GM23338 (cell line): Measurements from ENCODE around the gene SPC24. TPM values are rescaled to one million over a fixed set of nuclear protein-coding genes. Genes with fewer than 3 reads are reported as not detected.
A peak's percentile ranks its signal among the peaks of the same experiment; 100 is the strongest.

Experiments
- ATAC-seq: fragments of 200-7000 bp; cut with Tn5 transposase; 3 replicates; pipeline ENCODE4 v1.9.1; 2020
- DNase-seq: peaks from one replicate; pipeline ENCODE4 v3.0.0-alpha.2; 2015; ENCODE audit warnings: low spot score
- H2AFZ ChIP-seq: fragments of 200-600 bp; sonication (generic); 2 replicates; pipeline ENCODE4 v1.8.0; 2016; ENCODE audit warnings: antibody characterized with exemption, mild to moderate bottlenecking, moderate library complexity
- H3F3A ChIP-seq: fragments of 200-600 bp; sonication (generic); replicated peaks from 2 replicates; pipeline ENCODE4 v1.8.0; 2017; ENCODE audit warnings: antibody characterized with exemption, mixed run types, low read depth
- H3K27ac ChIP-seq: fragments of 200-600 bp; sonication (generic); 2 replicates; pipeline ENCODE4 v1.6.1; 2016; ENCODE audit warnings: low read depth
- H3K27me3 ChIP-seq: fragments of 200-600 bp; sonication (generic); 2 replicates; pipeline ENCODE4 v1.8.0; 2016; ENCODE audit warnings: mild to moderate bottlenecking, mixed run types, moderate library complexity; ENCODE audit not compliant: insufficient read depth
- H3K36me3 ChIP-seq: fragments of 200-600 bp; sonication (generic); 2 replicates; pipeline ENCODE4 v1.8.0; 2016; ENCODE audit warnings: mild to moderate bottlenecking; ENCODE audit not compliant: insufficient read depth
- H3K4me1 ChIP-seq: fragments of 200-600 bp; sonication (generic); 2 replicates; pipeline ENCODE4 v1.8.0; 2016; ENCODE audit warnings: mild to moderate bottlenecking, moderate library complexity; ENCODE audit not compliant: insufficient read depth
- H3K4me2 ChIP-seq: fragments of 200-600 bp; sonication (generic); 2 replicates; pipeline ENCODE4 v1.7.1; 2017; ENCODE audit warnings: mixed run types
- H3K4me3 ChIP-seq: fragments of 200-600 bp; sonication (generic); 2 replicates; pipeline ENCODE4 v1.6.1; 2016; ENCODE audit warnings: mixed run types
- H3K79me2 ChIP-seq: fragments of 200-600 bp; sonication (generic); replicated peaks from 2 replicates; pipeline ENCODE4 v1.8.0; 2017; ENCODE audit warnings: mild to moderate bottlenecking; ENCODE audit not compliant: insufficient read depth
- H3K9me2 ChIP-seq: fragments of 200-600 bp; sonication (generic); 2 replicates; pipeline ENCODE4 v1.8.0; 2017; ENCODE audit not compliant: insufficient read depth
- H4K20me1 ChIP-seq: fragments of 200-600 bp; sonication (generic); replicated peaks from 2 replicates; pipeline ENCODE4 v1.8.0; 2017; ENCODE audit warnings: mild to moderate bottlenecking; ENCODE audit not compliant: insufficient read depth
- H3K27ac Mint-ChIP-seq: 2 replicates; pipeline ENCODE4 v1.8.0; 2020; ENCODE audit warnings: inconsistent platforms, mild to moderate bottlenecking, moderate library complexity, mixed read lengths
- H3K27me3 Mint-ChIP-seq: 3 replicates; pipeline ENCODE4 v1.8.0; 2022; ENCODE audit warnings: low read depth, mild to moderate bottlenecking, moderate library complexity, mixed read lengths, inconsistent platforms; ENCODE audit not compliant: insufficient read depth, poor library complexity
- H3K36me3 Mint-ChIP-seq: 3 replicates; pipeline ENCODE4 v1.8.0; 2021; ENCODE audit warnings: low read depth, mild to moderate bottlenecking, inconsistent platforms, moderate library complexity, mixed read lengths
- H3K4me1 Mint-ChIP-seq: 3 replicates; pipeline ENCODE4 v1.8.0; 2020; ENCODE audit warnings: mild to moderate bottlenecking, inconsistent platforms, mixed read lengths
- H3K4me3 Mint-ChIP-seq: 3 replicates; pipeline ENCODE4 v1.8.0; 2021; ENCODE audit warnings: moderate library complexity, mild to moderate bottlenecking, inconsistent platforms, mixed read lengths
- H3K9me3 Mint-ChIP-seq: 3 replicates; pipeline ENCODE4 v1.8.0; 2020; ENCODE audit warnings: moderate library complexity, mild to moderate bottlenecking, inconsistent platforms, mixed read lengths
- CREB1 ChIP-seq: fragments of 250-450 bp; sonication (Bioruptor Pico); IDR thresholded peaks from 2 replicates; pipeline ENCODE4 v1.5.0; 2020; ENCODE audit warnings: low read depth, mild to moderate bottlenecking, moderate library complexity
- CTCF ChIP-seq, 2 experiments: fragments of 200-600 bp in 1 of 2; sonication (generic) in 1 of 2; conservative IDR thresholded peaks; 2 replicates each; pipeline versions ENCODE4 v1.5.1 to v1.6.1; 2016 to 2017; ENCODE audit warnings: antibody characterized with exemption in 2 of 2, low read depth in 2 of 2, mild to moderate bottlenecking in 2 of 2, moderate library complexity in 1 of 2
- ETS1 ChIP-seq: IDR thresholded peaks from 2 replicates; pipeline ENCODE4 v1.6.1; 2016; ENCODE audit warnings: antibody characterized with exemption
- EZH2 ChIP-seq: fragments of 200-600 bp; sonication (generic); IDR thresholded peaks from one replicate; pipeline ENCODE4 v1.8.0; 2017; ENCODE audit warnings: antibody characterized with exemption, mild to moderate bottlenecking, low read depth; ENCODE audit not compliant: unreplicated experiment
- POLR2AphosphoS5 ChIP-seq: IDR thresholded peaks from 2 replicates; pipeline ENCODE4 v1.6.1; 2016; ENCODE audit warnings: antibody characterized with exemption, low read depth
- ZNF114 ChIP-seq: fragments of 250-450 bp; sonication (Bioruptor Pico); IDR thresholded peaks from 2 replicates; pipeline ENCODE4 v1.5.0; 2020; ENCODE audit warnings: mild to moderate bottlenecking, moderate library complexity
- ZNF462 ChIP-seq: fragments of 250-450 bp; sonication (Bioruptor Pico); IDR thresholded peaks from 2 replicates; pipeline ENCODE4 v1.5.0; 2020; ENCODE audit warnings: mild to moderate bottlenecking, moderate library complexity
- long read RNA-seq: library from polyadenylated mRNA; unstranded; transcript quantifications from one replicate; pipeline ENCODE4 v2.0.0, GENCODE V29; 2020; ENCODE audit not compliant: unreplicated experiment
- polyA plus RNA-seq: library from polyadenylated mRNA; unstranded; fragments of >200 nt; fragmentation: Nextera tagmentation; extraction: Ambion mirVana; gene quantifications from 2 replicates; pipeline ENCODE4 v1.2.1, GENCODE V29; 2016
- total RNA-seq: library from RNA; depleted of rRNA; stranded (reverse); fragments of >200 nt; shearing (Covaris generic); gene quantifications from 2 replicates; pipeline ENCODE4 v1.2.3, GENCODE V29; 2014; rRNA removed

The SPC24 gene
- 38.7 and 42.2 TPM in 2 replicates for total RNA-seq
- polyA plus RNA-seq: 40.6 and 41.8 TPM in 2 replicates
- long read RNA-seq, partial matches to known transcripts: 2 of 20 reads
- long read RNA-seq, other reads (novel, unspliced or antisense): 16 of 20 reads

GRCh38 chr19:11155373-11156120, at the start of gene SPC24:
Gene SPC24 (minus strand): TSS chr19:11155782. CDS start chr19:11155776, 6 bp downstream.
- H3K27ac Mint-ChIP-seq: peak within 1 kb of the TSS; percentile 90; the same call in 1 of the 2 replicates
- peak within 1 kb of the TSS; percentile 77 for H3K4me3 Mint-ChIP-seq
- no peaks in the 10 kb centered on the region; the same call in 1 of the 3 replicates for H3K9me3 Mint-ChIP-seq
- H3K27ac ChIP-seq: no peak within 1 kb of the TSS
- no peaks in the 10 kb centered on the region for H3K27me3 ChIP-seq
- peaks cover 8% of the 10 kb centered on the region for H3K4me1 Mint-ChIP-seq
- DNase-seq (peak; percentile 99), ATAC-seq (peak; percentile 98)
- peak within 1 kb of the TSS; percentile 93 for H3K4me2 ChIP-seq
- TF ChIP-seq POLR2AphosphoS5 (peak; percentile 97), ZNF114 (no peak), CTCF (conservative IDR thresholded peaks at IDR 0.05; ENCODE audit: low read depth in 2 of 2) (no peak; a peak in 1 of 4 replicates), EZH2 (no peak), ETS1 (peak; percentile 27; the same call in 1 of the 2 replicates), ZNF462 (no peak), CREB1 (CRISPR knock-in tag) (peak; percentile 77)
- peak within 1 kb of the TSS; percentile 56; the same call in 1 of the 2 replicates for H2AFZ ChIP-seq
- H3K27me3 Mint-ChIP-seq: peaks cover 26% of the 10 kb centered on the region
- peaks cover 8% of the 10 kb centered on the region; the same call in 1 of the 2 replicates for H3K4me1 ChIP-seq
- H3K79me2 ChIP-seq: peaks cover 35% of the 10 kb centered on the region
- H4K20me1 ChIP-seq: no peaks in the 10 kb centered on the region
- H3K4me3 ChIP-seq: peak within 1 kb of the TSS; percentile 93
- H3K9me2 ChIP-seq: no peaks in the 10 kb centered on the region
- H3F3A ChIP-seq: 0 out of 2 replicates have a peak, but pooled peaks cover 7% of the 10 kb centered on the region
- peaks cover 16% of the 10 kb centered on the region for H3K36me3 Mint-ChIP-seq
- H3K36me3 ChIP-seq: no peaks in the 10 kb centered on the region
